HUES6 (cell line): Measurements from ENCODE around the gene DSG3.

Source experiments
- H3K27ac ChIP-seq: 2 replicates; pipeline ENCODE4 v1.7.0; 2013; ENCODE audit warnings: low read depth, mild to moderate bottlenecking, low read length, inconsistent platforms
- H3K27me3 ChIP-seq: 2 replicates; pipeline ENCODE4 v1.6.1; 2013; ENCODE audit warnings: low read length; ENCODE audit not compliant: control insufficient read depth, insufficient read depth
- H3K36me3 ChIP-seq: 2 replicates; pipeline ENCODE4 v1.6.1; 2013; ENCODE audit warnings: low read length; ENCODE audit not compliant: control insufficient read depth, insufficient read depth
- H3K4me1 ChIP-seq: 2 replicates; pipeline ENCODE4 v1.6.1; 2013; ENCODE audit warnings: low read length; ENCODE audit not compliant: control insufficient read depth, insufficient read depth
- H3K4me3 ChIP-seq: 2 replicates; pipeline ENCODE4 v1.5.1; 2013; ENCODE audit warnings: low read depth, low read length
- H3K9ac ChIP-seq: one replicate; pipeline ENCODE4 v1.6.1; 2013; ENCODE audit warnings: mild to moderate bottlenecking, low read length
- H3K9me3 ChIP-seq: 2 replicates; pipeline ENCODE4 v1.6.1; 2013; ENCODE audit warnings: low read depth, low read length; ENCODE audit not compliant: control insufficient read depth, insufficient read depth

The DSG3 gene

DNA sequence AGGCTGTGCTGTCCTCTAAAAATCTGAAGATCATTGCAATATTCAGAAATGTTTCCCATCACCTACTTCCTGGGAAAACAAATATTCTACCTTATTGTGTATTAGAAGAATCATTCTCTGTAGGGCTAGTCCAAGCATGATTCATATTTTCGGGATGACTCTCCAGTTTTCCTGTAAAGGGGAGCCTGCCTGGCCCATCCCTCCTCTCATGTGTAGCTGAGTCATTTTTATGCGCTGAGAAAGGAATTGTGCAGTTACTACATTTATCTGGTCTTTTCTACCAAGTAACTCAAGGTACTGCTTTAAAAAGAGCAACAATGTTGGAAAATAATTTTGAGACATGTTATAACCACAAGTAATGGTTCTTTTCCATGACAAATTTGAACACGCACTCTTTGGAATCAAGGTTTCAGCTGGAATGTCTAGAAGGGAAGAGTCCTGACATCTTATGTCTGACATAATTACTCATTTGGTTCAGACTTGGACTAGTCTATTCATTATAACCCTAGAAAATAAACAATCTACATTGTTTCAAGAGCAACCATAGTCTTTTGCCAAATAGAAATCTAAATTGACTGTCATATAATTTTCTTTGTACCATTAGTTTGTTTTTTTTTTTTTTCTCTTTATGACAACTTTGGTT is 6.6 kb downstream of the DSG3 start:
- no peak overlapping the region for H3K9ac ChIP-seq
- no peaks in the 10 kb centered on the region for H3K9me3 ChIP-seq
- no peaks in the 10 kb centered on the region for H3K4me1 ChIP-seq
- H3K36me3 ChIP-seq: no peaks in the 10 kb centered on the region
- no peak overlapping the region for H3K27ac ChIP-seq
- no peak overlapping the region for H3K4me3 ChIP-seq
- H3K27me3 ChIP-seq: no peaks in the 10 kb centered on the region

DNA sequence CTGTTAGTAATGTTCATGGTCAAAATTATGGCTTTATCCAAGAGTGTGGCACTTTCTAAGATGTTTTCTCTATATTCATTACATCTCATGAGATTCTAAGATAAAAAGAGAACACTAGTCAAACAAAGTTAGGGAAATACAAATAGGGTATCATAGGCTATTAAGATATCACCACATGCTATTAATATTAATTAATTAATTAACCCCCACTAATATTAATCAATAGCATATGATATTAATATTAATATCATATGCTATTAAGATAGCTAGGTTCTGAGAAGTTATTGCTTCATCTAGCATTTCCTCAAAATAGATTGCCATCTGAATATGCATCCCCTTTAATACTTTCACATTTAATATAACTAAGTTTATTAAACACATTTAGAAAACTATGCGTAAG is 22.1 kb downstream of the DSG3 start:
- no peak overlapping the region for H3K4me3 ChIP-seq
- no peak overlapping the region for H3K27ac ChIP-seq
- H3K36me3 ChIP-seq: no peaks in the 10 kb centered on the region
- no peaks in the 10 kb centered on the region for H3K27me3 ChIP-seq
- no peaks in the 10 kb centered on the region for H3K4me1 ChIP-seq
- no peak overlapping the region for H3K9ac ChIP-seq
- H3K9me3 ChIP-seq: no peaks in the 10 kb centered on the region

DNA sequence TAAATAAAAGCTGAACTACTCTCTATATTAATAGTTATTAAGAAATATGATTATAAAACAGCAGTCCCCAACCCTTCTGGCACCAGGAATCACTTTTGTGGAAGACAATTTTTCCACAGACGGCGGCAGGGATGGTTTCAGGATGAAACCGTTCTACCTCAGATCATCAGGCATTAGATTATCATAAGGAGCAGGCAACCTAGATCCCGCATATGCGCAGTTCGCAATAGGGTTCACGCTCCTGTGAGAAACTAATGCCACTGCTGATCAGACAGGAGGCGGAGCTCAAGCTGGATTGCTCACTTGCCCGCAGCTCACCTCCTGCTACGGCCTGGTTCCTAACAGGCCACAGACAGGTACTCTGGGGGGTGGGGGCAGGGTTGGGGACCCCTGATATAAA is 31.1 kb downstream of the DSG3 start:
- H3K36me3 ChIP-seq: no peaks in the 10 kb centered on the region

DNA sequence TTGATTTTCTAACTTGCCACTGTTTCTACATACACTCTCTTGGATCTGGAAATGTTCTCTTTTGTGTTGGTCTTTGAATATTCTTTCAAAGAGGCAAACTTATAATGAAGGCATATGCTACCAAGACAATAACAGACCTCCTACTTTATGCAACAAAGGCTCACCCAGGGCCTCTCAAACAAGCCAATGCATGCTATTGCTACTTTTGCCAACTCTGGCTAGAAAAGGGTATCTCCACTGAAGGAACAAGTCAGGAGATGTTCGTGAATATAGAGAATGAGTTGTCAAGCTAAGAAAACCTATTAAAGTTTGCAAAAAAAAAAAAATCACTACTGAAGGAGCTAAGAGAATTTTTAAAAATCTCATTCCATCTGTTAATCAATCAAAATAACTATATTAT is 34.5 kb downstream of the DSG3 start:
- Histone ChIP-seq H3K9ac (no peak overlapping the region), H3K9me3 (peaks cover 5% of the 10 kb centered on the region; the same call in 1 of the 2 replicates), H3K36me3 (no peaks in the 10 kb centered on the region), H3K4me1 (peaks cover 3% of the 10 kb centered on the region; the same call in 1 of the 2 replicates), H3K27ac (no peak overlapping the region), H3K4me3 (no peak overlapping the region), H3K27me3 (no peaks in the 10 kb centered on the region)

More for the DNA sequence above, 31.1 kb downstream of the DSG3 start:
- H3K4me1 ChIP-seq: no peaks in the 10 kb centered on the region
- no peaks in the 10 kb centered on the region for H3K27me3 ChIP-seq
- no peak overlapping the region for H3K4me3 ChIP-seq
- peaks cover 5% of the 10 kb centered on the region; the same call in 1 of the 2 replicates for H3K9me3 ChIP-seq
- no peak overlapping the region for H3K9ac ChIP-seq
- H3K27ac ChIP-seq: no peak overlapping the region

DNA sequence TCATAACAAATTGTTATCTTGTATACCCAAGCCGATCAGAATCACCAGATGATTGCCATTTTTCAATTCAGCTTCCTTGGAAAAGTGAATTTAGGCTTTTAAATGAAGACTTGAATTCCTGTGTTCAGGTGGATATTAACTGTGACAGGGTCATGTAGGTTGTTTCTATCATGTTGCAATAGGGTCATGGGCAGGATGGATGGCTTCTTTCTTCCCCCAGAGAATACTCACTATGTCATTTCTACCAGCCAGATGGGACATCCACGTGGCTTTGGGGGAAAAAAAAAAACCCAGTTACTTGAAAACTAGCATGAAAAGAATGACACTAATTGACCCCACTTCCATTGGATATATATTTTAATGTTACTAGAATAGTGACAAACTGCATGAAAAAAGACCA is 35.9 kb downstream of the DSG3 start:
- H3K4me1 ChIP-seq: peaks cover 6% of the 10 kb centered on the region; the same call in 1 of the 2 replicates
- no peak overlapping the region for H3K4me3 ChIP-seq
- no peak overlapping the region for H3K27ac ChIP-seq
- no peak overlapping the region for H3K9ac ChIP-seq
- H3K36me3 ChIP-seq: no peaks in the 10 kb centered on the region
- H3K9me3 ChIP-seq: peaks cover 5% of the 10 kb centered on the region; the same call in 1 of the 2 replicates
- no peaks in the 10 kb centered on the region for H3K27me3 ChIP-seq

DNA sequence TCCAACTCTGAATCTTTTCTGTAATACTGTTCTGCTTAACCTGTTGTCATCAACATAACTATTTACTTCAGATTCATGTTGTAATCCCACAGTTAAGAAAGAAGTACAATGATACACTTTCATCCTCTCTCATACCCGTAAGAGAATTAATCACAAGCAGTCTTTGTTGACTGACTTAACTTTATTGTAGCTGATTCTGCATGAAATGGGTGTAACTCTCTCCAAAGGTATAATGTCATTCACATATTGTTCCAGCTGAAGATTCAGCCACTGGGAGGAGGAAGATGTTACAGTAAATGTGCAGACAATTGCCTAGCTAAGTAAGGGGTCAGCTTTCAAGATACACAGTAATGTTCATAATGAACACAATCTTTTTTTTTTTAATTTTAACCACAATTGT is 36.9 kb downstream of the DSG3 start:
- Histone ChIP-seq H3K9ac (no peak overlapping the region), H3K4me1 (peaks cover 6% of the 10 kb centered on the region; the same call in 1 of the 2 replicates), H3K27ac (no peak overlapping the region), H3K9me3 (no peaks in the 10 kb centered on the region), H3K27me3 (no peaks in the 10 kb centered on the region), H3K36me3 (no peaks in the 10 kb centered on the region), H3K4me3 (no peak overlapping the region)

DNA sequence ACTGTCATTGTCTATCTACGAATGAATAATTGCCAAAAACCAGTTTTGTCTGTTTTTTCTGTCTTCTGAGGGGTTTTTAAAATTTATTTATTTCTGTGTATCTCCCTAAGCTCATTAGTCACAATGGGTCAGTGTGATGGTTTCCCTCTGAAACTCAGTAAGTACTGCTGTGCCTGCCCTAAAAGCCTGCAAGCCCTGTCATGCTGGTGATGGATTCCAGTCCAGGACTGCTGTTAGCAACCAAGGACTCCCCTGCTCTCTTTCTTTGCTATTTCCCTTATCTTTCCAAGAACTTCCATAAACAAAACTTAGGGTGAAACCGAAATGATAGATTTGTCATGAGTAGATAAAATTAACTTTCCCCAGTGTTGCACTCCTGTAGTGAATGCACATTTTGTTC is 38.6 kb downstream of the DSG3 start:
- H3K4me1 ChIP-seq: peaks cover 10% of the 10 kb centered on the region
- H3K27me3 ChIP-seq: no peaks in the 10 kb centered on the region
- no peaks in the 10 kb centered on the region for H3K36me3 ChIP-seq
- H3K9ac ChIP-seq: no peak overlapping the region
- no peaks in the 10 kb centered on the region for H3K9me3 ChIP-seq
- no peak overlapping the region for H3K27ac ChIP-seq
- no peak overlapping the region for H3K4me3 ChIP-seq

DNA sequence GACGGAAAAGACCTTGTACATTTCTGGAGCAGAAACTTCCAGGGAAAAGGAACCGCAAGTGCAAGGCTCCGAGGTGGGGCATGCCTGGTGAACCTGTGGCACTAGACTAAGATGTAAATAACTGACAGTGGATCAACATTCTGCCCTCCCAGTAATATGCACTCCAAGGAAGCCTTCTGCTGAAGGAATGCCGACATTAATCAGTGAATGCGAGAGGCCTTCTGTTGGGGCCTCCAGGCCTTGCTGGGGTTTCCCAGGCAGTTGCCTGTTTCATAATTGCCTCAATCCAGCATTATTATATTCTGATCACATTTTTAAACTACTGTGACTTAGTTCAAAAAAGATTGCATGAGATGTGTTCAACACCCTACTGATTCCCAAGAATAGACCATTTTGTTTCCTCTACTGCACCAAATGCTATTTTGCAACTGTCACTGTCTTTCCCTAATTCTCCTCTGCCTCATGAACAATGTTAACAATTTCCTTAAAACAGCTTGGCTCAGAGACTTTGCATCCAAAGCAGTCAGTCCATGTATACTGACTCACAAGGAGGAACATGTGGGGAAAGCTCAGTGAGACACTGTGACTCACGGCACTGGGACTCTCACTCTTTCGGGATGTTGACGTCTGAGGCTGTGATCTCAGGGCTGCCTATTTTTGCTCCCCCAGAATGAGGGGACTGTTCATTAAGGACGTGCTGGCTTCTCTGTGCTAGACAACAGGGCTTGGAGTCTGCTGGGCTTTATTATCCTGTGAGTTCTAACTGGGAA is 39.9 kb downstream of the DSG3 start:
- H3K4me3 ChIP-seq: no peak overlapping the region
- no peaks in the 10 kb centered on the region for H3K27me3 ChIP-seq
- H3K4me1 ChIP-seq: peaks cover 10% of the 10 kb centered on the region
- H3K36me3 ChIP-seq: no peaks in the 10 kb centered on the region
- H3K9me3 ChIP-seq: no peaks in the 10 kb centered on the region
- no peak overlapping the region for H3K9ac ChIP-seq
- no peak overlapping the region for H3K27ac ChIP-seq

DNA sequence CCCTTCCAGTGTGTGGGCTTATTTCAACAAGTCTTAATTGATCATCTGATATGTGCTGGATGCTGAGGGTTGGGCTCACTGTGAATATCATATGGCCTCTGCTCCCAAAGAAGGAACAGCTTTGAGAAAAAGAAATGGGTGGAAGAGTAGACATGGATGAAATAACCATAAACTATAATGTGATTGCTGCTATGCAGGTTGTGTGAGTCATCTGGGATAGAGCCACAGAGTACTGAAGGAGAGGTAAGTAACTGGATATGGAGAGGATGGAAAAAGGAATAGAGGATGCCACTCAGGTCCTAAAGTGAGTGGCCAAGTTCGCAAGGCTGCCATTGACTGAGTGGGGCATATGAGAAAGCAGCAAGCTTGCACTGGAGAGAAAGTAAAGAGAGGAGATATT is 41.8 kb downstream of the DSG3 start:
- Histone ChIP-seq H3K4me3 (no peak overlapping the region), H3K9me3 (no peaks in the 10 kb centered on the region), H3K9ac (no peak overlapping the region), H3K27ac (no peak overlapping the region), H3K4me1 (peaks cover 10% of the 10 kb centered on the region), H3K36me3 (no peaks in the 10 kb centered on the region), H3K27me3 (no peaks in the 10 kb centered on the region)

DNA sequence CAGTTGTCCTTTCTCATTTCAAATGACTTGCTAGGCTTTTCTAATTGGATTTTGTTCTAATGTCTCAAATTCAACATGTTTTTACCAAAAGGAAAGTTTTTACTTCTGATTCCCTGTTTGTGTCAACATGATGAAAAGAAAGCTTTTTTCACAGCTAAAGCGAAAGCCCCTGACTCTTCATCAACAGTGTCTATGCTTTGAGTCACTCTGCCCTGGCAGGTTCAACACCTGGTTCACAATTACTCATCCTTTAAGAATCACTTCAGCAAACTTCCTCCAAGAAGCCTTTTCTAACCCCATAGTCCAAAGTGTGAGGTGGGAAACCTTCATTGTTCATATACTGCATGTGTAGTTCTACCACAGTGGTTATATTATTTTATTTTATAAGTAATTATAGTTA is 42.8 kb downstream of the DSG3 start:
- H3K4me3 ChIP-seq: no peak overlapping the region
- peaks cover 10% of the 10 kb centered on the region for H3K4me1 ChIP-seq
- no peak overlapping the region for H3K9ac ChIP-seq
- H3K27me3 ChIP-seq: no peaks in the 10 kb centered on the region
- H3K36me3 ChIP-seq: no peaks in the 10 kb centered on the region
- H3K27ac ChIP-seq: no peak overlapping the region
- no peaks in the 10 kb centered on the region for H3K9me3 ChIP-seq

DNA sequence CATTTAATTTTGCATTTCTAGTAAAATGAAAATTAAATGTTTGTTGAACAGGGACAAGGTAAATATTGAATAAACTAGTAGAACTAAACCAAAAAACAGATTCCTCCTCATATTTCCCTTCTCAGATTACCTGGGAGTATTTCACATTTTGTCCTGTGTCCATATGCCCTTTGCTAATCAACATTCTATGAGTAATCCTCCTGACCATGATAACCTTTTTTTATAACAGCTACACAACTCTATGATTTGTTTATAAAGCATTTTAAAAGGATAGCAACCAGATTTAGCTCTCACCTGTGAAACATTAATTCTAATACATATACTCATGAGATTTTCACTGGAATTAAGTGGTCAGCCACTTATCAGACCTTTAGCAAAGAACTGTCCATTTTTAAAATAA is 43.3 kb downstream of the DSG3 start:
- Histone ChIP-seq H3K9ac (no peak overlapping the region), H3K27ac (no peak overlapping the region), H3K27me3 (no peaks in the 10 kb centered on the region), H3K36me3 (no peaks in the 10 kb centered on the region), H3K4me1 (peaks cover 10% of the 10 kb centered on the region), H3K4me3 (no peak overlapping the region), H3K9me3 (no peaks in the 10 kb centered on the region)
